Stomach (tissue), 4 donors: ENCODE results near the gene CPNE1.

Source experiments
- EP300 ChIP-seq: sonication (generic); formaldehyde crosslinking; IDR thresholded peaks from one replicate; pipeline ENCODE4 v1.6.1; 2017; ENCODE audit warnings: antibody characterized with exemption
- POLR2AphosphoS5 ChIP-seq, 3 donors: sonication (generic); formaldehyde crosslinking; IDR thresholded peaks; one replicate each; pipeline ENCODE4 v1.6.1; 2016; ENCODE audit warnings: antibody characterized with exemption in 3 of 3
- TF ChIP-seq, protein P1 (sequence below), 7 experiments: fragments of 450-650 bp in 4 of 7; fragments of 200-600 bp in 3 of 7; sonication (generic) in 3 of 7; IDR thresholded peaks; one replicate each; pipeline ENCODE4 v1.5.1; 2016 to 2019; ENCODE audit warnings: antibody characterized with exemption in 7 of 7, control low read depth in 2 of 7, mild to moderate bottlenecking in 1 of 7

DNA sequence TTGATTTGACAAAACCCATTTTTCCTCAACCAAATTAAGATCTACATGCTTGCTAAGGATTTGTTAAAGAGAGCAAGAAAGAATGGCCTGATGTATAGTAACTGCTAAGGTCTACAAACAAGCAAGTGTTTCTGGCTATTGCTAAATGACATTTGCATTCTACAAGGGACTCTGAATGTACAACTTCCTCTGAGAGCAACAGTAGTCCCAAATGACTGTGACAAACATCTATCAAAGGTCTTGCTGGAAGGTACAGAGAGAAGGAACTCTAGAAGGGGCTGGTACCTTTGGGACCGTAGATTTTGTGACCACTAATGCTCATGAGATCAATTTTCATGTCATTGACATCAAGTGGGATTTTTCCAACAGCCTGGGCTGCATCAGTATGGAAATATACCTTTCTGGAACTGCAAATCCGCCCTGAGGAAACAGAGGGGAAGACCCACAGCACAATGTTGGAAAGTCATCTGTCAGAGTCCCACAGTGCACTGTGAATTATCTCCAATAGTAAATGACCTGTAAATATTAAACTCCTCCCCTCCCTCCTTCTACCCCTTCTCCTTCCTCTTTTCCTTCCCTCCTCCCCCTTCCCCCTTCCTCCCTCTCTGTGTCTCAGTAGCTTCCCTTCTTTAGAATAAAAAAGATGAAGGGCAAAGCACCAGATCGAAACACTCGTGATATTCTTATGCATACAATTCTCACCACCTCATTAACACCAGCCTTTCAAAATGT, 15.9 kb upstream of the CPNE1 start:
- TF ChIP-seq, protein P1, sequence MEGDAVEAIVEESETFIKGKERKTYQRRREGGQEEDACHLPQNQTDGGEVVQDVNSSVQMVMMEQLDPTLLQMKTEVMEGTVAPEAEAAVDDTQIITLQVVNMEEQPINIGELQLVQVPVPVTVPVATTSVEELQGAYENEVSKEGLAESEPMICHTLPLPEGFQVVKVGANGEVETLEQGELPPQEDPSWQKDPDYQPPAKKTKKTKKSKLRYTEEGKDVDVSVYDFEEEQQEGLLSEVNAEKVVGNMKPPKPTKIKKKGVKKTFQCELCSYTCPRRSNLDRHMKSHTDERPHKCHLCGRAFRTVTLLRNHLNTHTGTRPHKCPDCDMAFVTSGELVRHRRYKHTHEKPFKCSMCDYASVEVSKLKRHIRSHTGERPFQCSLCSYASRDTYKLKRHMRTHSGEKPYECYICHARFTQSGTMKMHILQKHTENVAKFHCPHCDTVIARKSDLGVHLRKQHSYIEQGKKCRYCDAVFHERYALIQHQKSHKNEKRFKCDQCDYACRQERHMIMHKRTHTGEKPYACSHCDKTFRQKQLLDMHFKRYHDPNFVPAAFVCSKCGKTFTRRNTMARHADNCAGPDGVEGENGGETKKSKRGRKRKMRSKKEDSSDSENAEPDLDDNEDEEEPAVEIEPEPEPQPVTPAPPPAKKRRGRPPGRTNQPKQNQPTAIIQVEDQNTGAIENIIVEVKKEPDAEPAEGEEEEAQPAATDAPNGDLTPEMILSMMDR (IDR thresholded peaks at IDR 0.05), result no peak
- TF ChIP-seq POLR2AphosphoS5 (IDR thresholded peaks at IDR 0.05), result no peak
- TF ChIP-seq EP300, result no peak
